ENCODE measurements around the gene ZNF615. TPM values are rescaled to one million over a fixed set of nuclear protein-coding genes. Genes with fewer than 3 reads are reported as not detected.

ZNF615 gene
- total RNA-seq, result 11.5 and 18.3 TPM in 2 replicates

DNA sequence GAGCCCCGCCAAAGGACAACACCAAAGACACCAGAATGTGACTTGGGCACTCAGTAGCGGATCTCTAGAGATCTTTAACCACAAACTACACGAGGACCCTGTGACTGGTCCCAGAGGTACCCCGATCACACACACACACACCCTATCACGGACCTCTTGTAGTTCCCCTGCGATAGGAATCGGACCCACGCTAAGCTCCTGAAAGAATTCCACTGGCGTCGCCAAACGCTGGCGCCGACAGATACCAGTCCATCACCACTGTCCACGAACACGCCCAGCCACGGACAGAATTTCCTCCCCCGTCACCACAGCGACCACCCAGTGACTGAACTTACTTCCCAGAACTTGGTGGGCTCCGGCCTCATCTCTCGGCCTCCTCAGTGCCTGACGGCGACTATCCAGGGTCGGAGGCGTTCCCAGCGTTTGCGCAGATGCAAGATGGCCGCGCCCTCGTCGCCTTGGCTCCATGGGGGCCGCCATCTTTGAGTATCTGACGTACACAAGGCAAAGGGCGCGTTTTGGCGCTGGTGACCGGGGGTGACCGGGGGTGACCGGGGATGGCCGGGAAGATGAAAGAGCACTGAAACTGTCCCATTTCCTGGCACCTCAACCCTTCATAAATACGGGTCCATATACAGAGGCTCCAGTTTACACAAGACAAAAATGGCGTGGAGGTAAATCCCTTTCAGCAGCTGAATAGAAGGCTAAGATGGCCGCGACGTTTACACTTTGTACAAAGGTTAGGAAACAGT, at the start of gene ZNF615:
Gene ZNF615 (minus strand): TSS at position 406 of the 752 bp plus-strand sequence. CDS start 4,500 bp downstream, outside the sequence.

DNA sequence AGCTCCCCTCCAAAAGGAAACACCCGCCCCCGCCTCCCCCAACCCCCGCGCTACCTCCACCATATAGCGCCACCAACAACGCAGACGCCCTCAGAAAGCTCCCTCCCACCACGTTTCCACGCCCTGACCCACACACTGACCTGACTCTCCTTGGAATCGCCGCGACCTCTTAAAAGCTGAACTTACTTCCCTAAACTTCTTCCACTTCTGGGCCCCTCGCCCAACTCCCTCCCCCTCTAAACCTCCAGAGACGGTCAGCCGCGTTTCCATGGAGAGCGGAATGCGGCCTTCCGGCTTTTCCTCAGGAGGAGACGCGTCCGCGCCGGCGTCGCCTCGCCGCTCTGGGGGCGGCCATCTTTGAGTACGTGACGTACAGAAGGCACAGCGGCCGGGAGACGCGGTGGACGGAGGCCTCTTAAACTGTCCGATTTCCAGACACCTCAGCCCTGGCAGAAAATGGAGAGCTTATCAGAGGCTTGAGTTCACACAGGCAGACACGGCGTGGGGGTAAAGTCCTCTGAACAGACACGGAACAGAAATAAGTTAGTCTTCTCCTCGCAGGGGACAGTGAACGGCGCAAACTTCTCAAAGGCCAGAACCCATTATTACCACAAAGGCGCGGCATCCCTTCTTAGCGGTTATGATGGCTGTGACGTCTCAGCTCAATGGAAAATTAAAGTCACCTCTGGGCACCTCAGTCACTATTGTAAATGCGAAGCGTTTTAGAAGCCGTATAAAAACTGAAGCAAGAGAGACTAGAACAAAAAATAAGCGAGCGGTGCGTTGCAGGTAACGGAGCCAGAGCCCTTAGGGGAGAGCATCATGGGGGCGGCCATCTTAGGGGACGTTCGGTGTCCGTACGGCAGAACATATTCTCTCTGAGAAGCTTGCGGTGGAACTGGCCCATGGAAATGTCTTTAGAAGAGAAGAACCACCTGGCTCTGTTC, 40.8 kb upstream of the ZNF615 start, which contains the start of gene ZNF432:
Gene ZNF432 (minus strand): TSS at position 284 of the 947 bp plus-strand sequence. CDS start 1,970 bp downstream, outside the sequence.

DNA sequence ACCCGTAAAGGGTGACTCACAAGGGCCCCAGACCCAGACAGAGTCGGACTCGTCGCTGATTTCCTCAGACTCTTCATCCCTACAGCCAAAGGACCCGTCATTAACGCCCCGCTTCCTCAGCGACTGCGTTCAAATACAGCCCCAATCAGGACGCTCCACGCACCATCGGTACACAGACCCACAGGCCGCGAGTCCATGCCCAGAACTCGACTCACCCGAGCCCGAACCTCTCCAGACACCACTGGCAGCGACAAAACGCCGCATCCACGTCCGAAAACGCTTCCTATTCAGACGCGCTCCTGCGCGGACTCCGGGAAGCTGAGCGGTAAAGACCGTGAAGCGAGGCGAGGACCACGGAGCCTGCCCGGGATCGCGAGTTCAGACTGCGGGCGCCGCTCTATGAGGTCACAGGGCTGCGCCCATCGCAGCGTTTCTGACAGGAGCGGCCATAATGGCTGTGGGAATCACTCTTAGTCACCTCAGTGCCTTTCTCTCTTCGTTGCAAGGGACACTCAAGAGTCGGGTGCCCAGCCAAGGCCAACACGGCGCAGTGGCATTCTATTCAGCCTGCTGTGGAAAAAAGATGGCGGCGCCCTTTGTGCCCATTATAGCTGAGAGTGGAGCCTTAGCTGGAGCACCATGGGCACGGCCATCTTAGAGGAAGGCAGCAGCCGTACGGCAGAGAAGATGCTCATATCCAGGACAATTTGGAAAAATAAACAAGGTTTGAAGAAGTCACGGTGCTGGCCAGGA, 20.2 kb upstream of the ZNF615 start, which contains the start of gene ZNF614:
Gene ZNF614 (minus strand): TSS at position 353 of the 753 bp plus-strand sequence. CDS start 2,634 bp downstream, outside the sequence.

DNA sequence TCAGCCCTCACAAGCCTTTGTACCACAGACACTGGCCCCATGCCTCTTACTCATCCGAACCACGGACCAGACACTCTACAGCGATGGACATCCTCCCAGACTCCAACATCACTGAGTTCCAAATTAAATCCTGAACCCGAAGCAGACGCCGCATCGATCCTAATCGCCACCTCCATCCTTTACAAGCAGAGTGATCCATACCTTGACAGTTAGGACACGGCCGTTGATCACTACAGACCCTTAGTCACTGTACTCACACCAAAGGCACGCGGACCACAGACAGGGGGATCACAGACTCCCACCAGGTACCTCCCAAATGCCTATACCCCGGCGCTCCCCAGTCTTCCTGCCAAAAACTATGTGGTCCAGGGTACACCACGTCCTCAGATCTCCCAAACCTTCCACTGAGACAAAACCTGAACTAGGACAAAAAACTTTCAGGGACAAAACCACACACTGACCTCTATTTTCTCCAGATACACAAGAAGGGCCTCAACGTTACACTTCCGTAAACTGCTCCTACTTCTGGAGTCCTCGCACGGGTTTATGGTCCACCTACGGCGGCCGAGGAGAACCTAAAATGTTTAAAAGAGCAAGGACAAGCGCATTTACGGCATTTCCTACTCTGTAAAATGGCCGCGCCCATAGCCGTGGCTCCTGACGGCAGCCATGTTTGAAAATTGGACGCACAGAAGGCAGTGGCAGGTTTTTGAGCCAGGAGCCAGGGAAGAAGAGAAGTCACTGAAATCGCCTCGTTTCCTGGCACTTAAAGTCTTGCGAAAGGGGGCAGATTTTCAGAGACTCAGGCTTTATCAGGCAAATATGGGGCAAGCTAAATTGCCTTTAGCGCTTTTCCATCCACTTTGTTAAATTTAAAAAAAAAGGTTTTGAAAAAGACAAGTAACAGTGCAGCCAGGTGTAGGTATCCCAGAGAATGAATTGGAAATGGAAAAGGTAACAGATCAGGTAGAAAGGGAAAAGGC, 21.4 kb downstream of the ZNF615 start, which contains the start of gene ZNF350:
Gene ZNF350 (minus strand): TSS at position 532 of the 983 bp plus-strand sequence. CDS start 12,480 bp downstream, outside the sequence.

Other genes with a start within 250 kb of the ZNF615 start
- not detected in 2 replicates for gene FPR2, start 247.0 kb downstream of the ZNF615 start, total RNA-seq
- gene FPR3, start 213.1 kb downstream of the ZNF615 start, total RNA-seq, result under 0.01 and 0.09 TPM in 2 replicates
- 3.1 and 4.2 TPM in 2 replicates for gene ZNF577, start 120.3 kb downstream of the ZNF615 start, total RNA-seq
- gene ZNF649, start 103.2 kb downstream of the ZNF615 start, total RNA-seq, result 7.4 and 11.0 TPM in 2 replicates
- gene ZNF613, start 80.7 kb downstream of the ZNF615 start, total RNA-seq, result 8.5 and 10.5 TPM in 2 replicates
- gene ZNF350, start 21.4 kb downstream of the ZNF615 start, total RNA-seq, result 11.2 and 13.0 TPM in 2 replicates
- gene ZNF614, start 20.2 kb upstream of the ZNF615 start, total RNA-seq, result 7.6 and 15.0 TPM in 2 replicates
- gene ZNF432, start 40.6 kb upstream of the ZNF615 start, total RNA-seq, result 5.4 and 8.5 TPM in 2 replicates
- 9.3 and 14.6 TPM in 2 replicates for gene ZNF841, start 87.6 kb upstream of the ZNF615 start, total RNA-seq
- gene ZNF616, start 131.7 kb upstream of the ZNF615 start, total RNA-seq, result 7.2 and 10.7 TPM in 2 replicates
- gene ZNF836, start 163.4 kb upstream of the ZNF615 start, total RNA-seq, result 7.3 and 11.1 TPM in 2 replicates
- gene PPP2R1A, start 181.8 kb upstream of the ZNF615 start, total RNA-seq, result 85.4 and 96.3 TPM in 2 replicates